Hematopoietic multipotent progenitor cell treated with erythropoietin and hydrocortisone succinate and interleukin-3 and kit ligand, for 4 days (in vitro differentiated cells): ENCODE results near the gene ARRB1.
A peak's percentile ranks its signal among the peaks of the same experiment; 100 is the strongest.
"Not testable (repeated sequence)": the region's sequence is repeated elsewhere in the genome, so short reads cannot be mapped to it uniquely, and the experiment has no call there.

Experiments
- DNase-seq: peaks from one replicate; pipeline ENCODE4 v3.0.0-alpha.2; 2015

The ARRB1 gene

GRCh38 chr11:75319035-75319877 is 32.2 kb downstream of the ARRB1 start:
- no peak for DNase-seq

GRCh38 chr11:75317446-75318122 is 33.9 kb downstream of the ARRB1 start:
- no peak for DNase-seq

GRCh38 chr11:75315439-75315805 is 36.0 kb downstream of the ARRB1 start:
- no peak for DNase-seq

GRCh38 chr11:75314771-75315438 is 36.6 kb downstream of the ARRB1 start:
- no peak for DNase-seq

- DNase-seq: no peak
Observed at GRCh38 chr11:75313513-75314272, 37.8 kb downstream of the ARRB1 start.

- DNase-seq: no peak
Observed at GRCh38 chr11:75312346-75312745, 39.1 kb downstream of the ARRB1 start.

GRCh38 chr11:75311858-75312288 is 39.6 kb downstream of the ARRB1 start:
- DNase-seq: no peak

- DNase-seq: no peak
Observed at GRCh38 chr11:75308986-75309385, 42.5 kb downstream of the ARRB1 start.

- no peak for DNase-seq
Observed at GRCh38 chr11:75308116-75308515, 43.3 kb downstream of the ARRB1 start.

GRCh38 chr11:75307058-75307457 is 44.4 kb downstream of the ARRB1 start:
- DNase-seq: no peak

- no peak for DNase-seq
Observed at GRCh38 chr11:75306529-75306928, 44.9 kb downstream of the ARRB1 start.

- DNase-seq: no peak
Observed at GRCh38 chr11:75305993-75306392, 45.5 kb downstream of the ARRB1 start.

- no peak for DNase-seq
Observed at GRCh38 chr11:75305452-75305851, 46.0 kb downstream of the ARRB1 start.

GRCh38 chr11:75304941-75305340 is 46.5 kb downstream of the ARRB1 start:
- not testable (repeated sequence) for DNase-seq

GRCh38 chr11:75303544-75304224 is 47.8 kb downstream of the ARRB1 start:
- DNase-seq: no peak

- peak; percentile 26 for DNase-seq
Observed at GRCh38 chr11:75302371-75302770, 49.1 kb downstream of the ARRB1 start.

GRCh38 chr11:75301601-75302345 is 49.7 kb downstream of the ARRB1 start:
- no peak for DNase-seq

GRCh38 chr11:75301131-75301530 is 50.3 kb downstream of the ARRB1 start:
- no peak for DNase-seq

- DNase-seq: no peak
Observed at GRCh38 chr11:75298976-75299260, 52.5 kb downstream of the ARRB1 start.

GRCh38 chr11:75298191-75298975 is 53.1 kb downstream of the ARRB1 start:
- no peak for DNase-seq

GRCh38 chr11:75293903-75294302 is 57.6 kb downstream of the ARRB1 start:
- DNase-seq: no peak
